RWPE1 (cell line): ENCODE data around the gene GNAQ.

Experiments
- CTCF ChIA-PET: fragments of 350-600 bp; sonication (Branson Sonifier 250); formaldehyde crosslinking; extraction: SDS; loops from one replicate; lab custom pipeline; 2021; lab: Yijun Ruan, JAX
- POLR2A ChIA-PET: fragments of 400-600 bp; formaldehyde crosslinking; extraction: SDS; loops from one replicate; lab custom pipeline; 2020; ENCODE audit warnings: antibody characterized with exemption; ENCODE audit not compliant: low non-redundant PET; lab: Yijun Ruan, JAX
- DNase-seq: peaks from one replicate; pipeline ENCODE4 v3.0.0; 2012; ENCODE audit warnings: low spot score
- H3K27ac ChIP-seq: fragments of 450-650 bp; 2 replicates; pipeline ENCODE4 v1.5.1; 2017
- CTCF ChIP-seq: fragments of 450-650 bp; conservative IDR thresholded peaks from 2 replicates; pipeline ENCODE4 v1.5.1; 2017; ENCODE audit warnings: low read depth, mild to moderate bottlenecking

The GNAQ gene

DNA sequence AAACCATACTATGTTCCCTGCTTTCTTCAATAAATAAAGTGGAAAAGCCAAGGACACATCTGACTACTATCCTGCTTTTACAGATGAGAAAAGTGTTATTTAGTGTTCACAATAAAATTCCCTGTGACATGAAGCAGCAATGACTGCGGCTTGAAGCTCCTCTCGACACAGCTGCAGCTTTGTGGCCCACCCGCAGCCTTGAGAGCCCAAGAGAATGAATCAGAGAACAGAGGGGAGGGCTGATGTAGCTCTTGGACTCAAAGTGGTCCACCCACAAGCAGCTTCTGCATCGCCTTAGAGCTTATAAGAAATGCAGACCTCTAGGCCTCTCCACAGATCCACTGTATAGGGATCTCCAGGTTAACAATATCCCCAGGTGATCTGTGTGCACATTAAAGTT is 202.2 kb downstream of the GNAQ start:
- TF ChIP-seq CTCF, result no peak
- no peak for DNase-seq
- ChIA-PET CTCF (interaction anchor here (0.6 to 0.9 kb wide), 5 partner anchors 119 to 1891 kb away, joined by 3 to 4 read pairs (median 3); no protein-coding TSS in a partner anchor), POLR2A (interaction anchor here (1.0 kb wide), 1 partner anchor 20 kb away, joined by 3 read pairs; no protein-coding TSS in a partner anchor)
- no peak overlapping the region for H3K27ac ChIP-seq

DNA sequence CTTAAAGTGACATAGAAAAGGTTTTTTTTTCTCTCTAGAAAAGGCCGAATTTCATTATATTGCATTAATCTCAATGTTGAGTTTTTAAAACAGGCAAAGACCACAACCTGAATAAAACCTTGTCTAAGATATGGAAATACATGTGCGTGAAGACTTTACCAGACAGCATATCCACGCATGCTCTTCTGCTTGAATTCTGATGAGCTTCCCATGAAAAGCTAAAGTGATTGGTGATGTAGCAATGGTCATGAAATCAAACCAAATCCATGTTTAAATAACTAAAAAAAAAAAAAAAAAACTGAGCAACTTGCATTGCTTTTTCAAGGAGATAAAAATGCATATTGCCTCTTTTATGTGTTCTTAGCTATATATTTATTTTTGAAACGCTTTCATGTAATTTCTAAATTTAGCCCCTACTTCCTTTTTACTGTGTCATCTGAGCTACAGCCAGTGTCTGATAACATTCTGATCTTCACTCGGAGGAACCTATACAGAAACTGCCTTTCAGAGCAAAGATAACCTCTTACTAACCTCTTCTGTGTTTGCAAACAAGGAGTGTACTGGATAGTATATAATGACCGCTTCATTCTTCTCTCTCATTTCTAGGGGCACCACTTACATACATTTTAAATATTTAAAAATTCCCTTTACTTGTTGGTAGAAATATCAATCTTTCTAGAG is 204.4 kb downstream of the GNAQ start:
- DNase-seq, result no peak
- no peak for TF ChIP-seq CTCF
- H3K27ac ChIP-seq, result no peak overlapping the region
- POLR2A ChIA-PET, result interaction anchor here (0.6 kb wide), 1 partner anchor 136 kb away, joined by 5 read pairs; no protein-coding TSS in a partner anchor
- CTCF ChIA-PET, result no interaction called here

GRCh38 chr9:77826621-77827020 is 205.0 kb downstream of the GNAQ start:
- CTCF ChIA-PET, result no interaction called here
- DNase-seq, result no peak
- POLR2A ChIA-PET, result no interaction called here
- TF ChIP-seq CTCF, result no peak
- no peak overlapping the region for H3K27ac ChIP-seq

GRCh38 chr9:77826116-77826515 is 205.5 kb downstream of the GNAQ start:
- no peak overlapping the region for H3K27ac ChIP-seq
- POLR2A ChIA-PET, result no interaction called here
- TF ChIP-seq CTCF, result no peak
- CTCF ChIA-PET, result interaction anchor here (0.5 kb wide), 1 partner anchor 16 kb away, joined by 3 read pairs; no protein-coding TSS in a partner anchor
- no peak for DNase-seq

DNA sequence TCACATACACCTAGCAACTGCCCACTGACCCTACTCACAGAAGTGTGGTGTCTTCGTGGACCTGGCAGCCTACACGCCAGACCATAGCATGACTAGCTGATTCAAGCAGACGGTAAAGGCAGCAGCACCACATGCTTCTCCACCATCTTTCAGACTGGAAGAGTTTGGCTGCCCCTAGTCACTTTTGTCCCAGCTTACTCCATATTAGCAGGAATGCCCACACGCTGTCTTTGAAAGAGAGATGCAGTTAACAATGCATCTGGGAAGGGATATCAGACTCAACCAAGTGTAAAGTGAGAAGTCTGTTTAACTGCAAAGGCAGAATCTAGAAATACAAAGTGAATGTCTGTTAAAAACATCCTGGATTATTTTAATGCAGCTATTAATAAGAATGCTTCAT is 206.2 kb downstream of the GNAQ start:
- CTCF ChIA-PET, result no interaction called here
- no peak for DNase-seq
- no peak for TF ChIP-seq CTCF
- POLR2A ChIA-PET, result no interaction called here
- H3K27ac ChIP-seq, result no peak overlapping the region

DNA sequence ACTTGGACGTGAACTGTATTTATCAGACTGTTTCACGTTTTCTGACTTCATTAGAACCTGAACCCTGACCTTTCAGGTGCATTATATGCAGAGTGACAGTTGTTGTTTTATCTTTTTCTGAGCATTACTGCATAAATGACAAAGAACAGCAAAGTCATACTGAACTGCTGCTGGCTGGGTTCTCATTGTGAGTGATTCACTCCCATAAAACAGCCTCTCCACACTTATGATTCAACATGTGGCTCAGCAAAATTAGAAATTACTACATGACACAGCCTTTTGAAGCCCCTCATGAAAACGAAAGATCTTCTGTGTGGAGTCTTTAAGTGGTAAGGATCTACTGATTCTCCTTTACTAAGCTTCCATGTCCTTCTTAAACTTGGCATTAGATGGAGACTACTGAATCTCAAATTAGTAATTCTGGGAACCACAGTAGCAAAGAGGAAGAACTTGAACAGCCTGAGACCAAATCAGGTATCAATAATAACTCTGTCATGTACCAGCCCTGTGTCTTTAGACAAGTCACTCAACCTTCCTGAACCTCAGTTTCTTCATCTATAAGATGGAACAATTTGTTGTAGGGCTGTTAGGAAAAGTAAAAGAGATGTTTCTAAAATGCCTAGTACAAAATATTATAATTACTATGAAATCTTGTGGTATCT is 211.2 kb downstream of the GNAQ start:
- POLR2A ChIA-PET, result no interaction called here
- DNase-seq, result peak; percentile 58
- TF ChIP-seq CTCF, result no peak
- H3K27ac ChIP-seq, result no peak overlapping the region
- CTCF ChIA-PET, result no interaction called here
